ENCODE measurements around the gene LTBR. TPM values are rescaled to one million over a fixed set of nuclear protein-coding genes. Genes with fewer than 3 reads are reported as not detected.
"Not testable (repeated sequence)": the region's sequence is repeated elsewhere in the genome, so short reads cannot be mapped to it uniquely, and the experiment has no call there.

The LTBR gene
- total RNA-seq, 1 donor from 2014 or later = 23.5 TPM

GRCh38 chr12:6426882-6427671 is 43.1 kb downstream of the LTBR start:
- intact Hi-C loops (cut with micrococcal nuclease) = no loop called here
- no peaks in the 10 kb centered on the region for H3K9me3 ChIP-seq (replicated peaks)
- peaks cover 2% of the 10 kb centered on the region for H3K27me3 ChIP-seq (ENCODE audit: low read depth)
- DNase-seq = no peak
- H3K27ac ChIP-seq (replicated peaks) = no peak overlapping the region
- no peaks in the 10 kb centered on the region for H3K36me3 ChIP-seq
- no peak overlapping the region for H3K4me3 ChIP-seq
- no peak for TF ChIP-seq CTCF (IDR thresholded peaks at IDR 0.05; ENCODE audit: borderline replicate concordance)
- peaks cover 23% of the 10 kb centered on the region for H3K4me1 ChIP-seq

DNA sequence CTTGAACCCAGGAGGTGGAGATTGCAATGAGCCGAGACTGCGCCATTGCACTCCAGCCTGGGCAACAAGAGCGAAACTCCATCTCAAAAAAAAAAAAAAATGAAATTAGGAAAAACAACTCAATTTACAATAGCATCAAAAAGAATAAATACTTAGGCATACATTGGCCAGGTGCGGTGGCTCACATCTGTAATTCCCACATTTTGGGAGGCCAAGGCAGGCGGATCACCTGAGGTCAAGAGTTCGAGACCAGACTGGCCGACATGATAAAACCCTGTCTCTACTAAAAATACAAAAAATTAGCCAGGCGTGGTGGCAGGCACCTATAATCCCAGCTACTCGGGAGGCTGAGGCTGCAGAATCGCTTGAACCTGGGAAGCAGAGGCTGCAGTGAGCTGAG is 43.8 kb downstream of the LTBR start:
- H3K9me3 ChIP-seq (replicated peaks); H3K27ac ChIP-seq (replicated peaks); DNase-seq; H3K36me3 ChIP-seq; intact Hi-C loops (cut with micrococcal nuclease); H3K4me3 ChIP-seq; H3K27me3 ChIP-seq (ENCODE audit: low read depth): not testable (repeated sequence)
- H3K4me1 ChIP-seq = peaks cover 23% of the 10 kb centered on the region

DNA sequence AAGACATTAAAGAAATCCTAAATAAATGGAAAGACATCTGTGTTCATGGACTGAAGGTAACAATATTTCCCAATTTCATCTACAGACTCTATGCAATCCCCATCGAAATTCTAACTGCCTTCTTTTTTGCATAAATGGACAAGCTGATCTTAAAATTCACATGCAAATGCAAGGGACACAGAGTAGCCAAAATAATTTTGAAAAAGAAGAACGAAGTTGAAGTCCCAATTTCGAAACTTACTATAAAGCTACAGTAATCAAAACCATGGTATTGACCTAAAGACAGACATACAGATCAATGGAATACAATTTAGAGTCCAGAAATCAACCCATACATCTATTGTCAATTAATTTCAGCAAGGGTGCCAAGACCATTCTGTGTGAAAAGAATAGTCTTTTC is 44.4 kb downstream of the LTBR start:
- intact Hi-C loops (cut with micrococcal nuclease) = no loop called here
- H3K36me3 ChIP-seq = no peaks in the 10 kb centered on the region
- H3K27ac ChIP-seq (replicated peaks) = no peak overlapping the region
- H3K27me3 ChIP-seq (ENCODE audit: low read depth) = no peaks in the 10 kb centered on the region
- TF ChIP-seq CTCF (IDR thresholded peaks at IDR 0.05; ENCODE audit: borderline replicate concordance) = no peak
- no peak overlapping the region for H3K4me3 ChIP-seq
- H3K9me3 ChIP-seq (replicated peaks) = no peaks in the 10 kb centered on the region
- peaks cover 23% of the 10 kb centered on the region for H3K4me1 ChIP-seq
- no peak for DNase-seq

GRCh38 chr12:6430124-6430989 is 46.4 kb downstream of the LTBR start:
- H3K4me3 ChIP-seq = peak overlapping the region; percentile 48
- H3K27me3 ChIP-seq (ENCODE audit: low read depth) = no peaks in the 10 kb centered on the region
- peaks cover 14% of the 10 kb centered on the region for H3K4me1 ChIP-seq
- no peaks in the 10 kb centered on the region for H3K36me3 ChIP-seq
- DNase-seq = peak; percentile 67
- intact Hi-C loops (cut with micrococcal nuclease) = no loop called here
- no peaks in the 10 kb centered on the region for H3K9me3 ChIP-seq (replicated peaks)
- H3K27ac ChIP-seq (replicated peaks) = peak overlapping the region; percentile 68
- TF ChIP-seq CTCF (IDR thresholded peaks at IDR 0.05; ENCODE audit: borderline replicate concordance) = no peak

DNA sequence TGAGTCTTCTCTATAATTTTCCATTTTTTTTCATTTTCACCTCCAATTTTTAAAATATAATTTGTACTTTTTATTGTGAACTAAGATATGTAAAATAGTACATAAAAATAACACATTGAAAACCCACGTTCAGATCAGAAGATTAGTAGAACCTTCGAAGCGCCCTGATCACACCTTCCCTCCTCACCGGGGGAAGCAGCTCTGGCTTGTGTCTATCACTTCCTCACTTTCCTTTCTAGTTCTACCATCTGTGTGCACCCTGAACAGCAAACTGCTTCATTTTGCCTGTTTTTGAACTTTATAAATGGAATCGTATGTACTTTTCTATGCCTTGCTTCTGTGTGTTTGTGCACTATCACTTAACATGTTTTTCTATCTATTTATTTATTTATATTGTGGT is 49.0 kb downstream of the LTBR start:
- H3K4me1 ChIP-seq = peaks cover 14% of the 10 kb centered on the region
- H3K27me3 ChIP-seq (ENCODE audit: low read depth) = no peaks in the 10 kb centered on the region
- no peak overlapping the region for H3K4me3 ChIP-seq
- no peaks in the 10 kb centered on the region for H3K9me3 ChIP-seq (replicated peaks)
- TF ChIP-seq CTCF (IDR thresholded peaks at IDR 0.05; ENCODE audit: borderline replicate concordance) = no peak
- H3K36me3 ChIP-seq = no peaks in the 10 kb centered on the region
- no peak for DNase-seq
- intact Hi-C loops (cut with micrococcal nuclease) = no loop called here
- no peak overlapping the region for H3K27ac ChIP-seq (replicated peaks)

Measured in left ventricle myocardium inferior (tissue), 1 donor.